ENCODE results near the gene ZNF423. TPM values are rescaled to one million over a fixed set of nuclear protein-coding genes. Genes with fewer than 3 reads are reported as not detected.

ZNF423 gene
- total and polyA plus RNA-seq, 9 of the 15 experiments (the other 6 are each of a cell fraction or from before 2014, with no cell fraction given), result not detected

DNA sequence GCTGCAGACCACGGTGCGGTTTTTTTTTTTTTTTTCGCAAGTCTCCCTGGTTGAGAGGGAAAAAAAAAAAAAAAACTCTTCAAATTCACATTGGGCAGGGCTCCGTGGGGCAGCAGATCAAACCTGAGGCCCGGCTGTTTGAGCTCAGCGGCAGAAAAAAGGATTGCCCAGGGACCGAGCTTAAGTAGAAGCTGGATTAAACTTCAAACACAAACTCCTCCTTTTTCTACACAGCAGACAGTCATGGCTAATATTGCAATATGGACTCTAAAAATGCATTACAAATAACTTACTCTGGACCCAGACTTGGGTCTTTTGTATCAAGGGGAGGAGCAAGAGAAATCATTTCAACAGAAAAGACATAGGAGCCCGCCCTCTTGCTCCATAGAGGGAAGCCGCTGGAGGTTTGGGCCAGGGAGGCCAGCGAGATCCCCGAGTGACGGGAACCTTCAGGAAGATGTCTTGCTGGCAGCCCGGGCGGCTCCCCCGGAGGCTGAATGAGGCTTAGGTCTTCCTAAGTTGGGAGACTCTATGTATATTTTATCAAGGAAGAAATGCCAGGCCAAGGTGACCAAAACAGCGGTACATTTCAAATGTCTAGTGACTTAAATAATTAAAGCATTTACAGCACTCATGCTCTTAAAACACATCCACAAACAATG, 167.7 kb downstream of the ZNF423 start:
- Histone ChIP-seq H3K27ac (ENCODE audit: extremely low read depth, low read depth, low read length) (no peak overlapping the region), H3K4me3 (no peak overlapping the region), H3K9ac (ENCODE audit: insufficient read depth in 1 of 2, low read depth in 2 of 2, low read length in 2 of 2) (no peak overlapping the region), H3K9me1 (ENCODE audit: control insufficient read depth, insufficient read depth, low read length) (no peaks in the 10 kb centered on the region), H3K4me1 (replicated peaks in 1 of 2; ENCODE audit: control insufficient read depth in 2 of 2, insufficient read depth in 2 of 2, low read length in 2 of 2) (no peaks in the 10 kb centered on the region), H3K79me2 (ENCODE audit: control insufficient read depth, insufficient read depth, low read length) (no peaks in the 10 kb centered on the region), H3K9me3 (replicated peaks; ENCODE audit: control insufficient read depth, insufficient read depth, low read depth, low read length) (no peaks in the 10 kb centered on the region), H3K36me3 (ENCODE audit: control insufficient read depth, insufficient read depth, low read length) (no peaks in the 10 kb centered on the region), H4K20me1 (replicated peaks; ENCODE audit: control insufficient read depth, insufficient read depth, low read length) (peaks cover 11% of the 10 kb centered on the region; the same call in 1 of the 2 replicates), H2AFZ (ENCODE audit: low read depth, low read length) (no peak overlapping the region), H3K4me2 (ENCODE audit: insufficient read depth, low read length) (no peak overlapping the region), H3K27me3 (ENCODE audit: control insufficient read depth in 2 of 2, insufficient read depth in 2 of 2, low read length in 2 of 2) (peaks cover 16 to 73% of the 10 kb centered on the region in 2 experiments)
- TF ChIP-seq RBM34 (IDR thresholded peaks at IDR 0.05; ENCODE audit: borderline replicate concordance, insufficient read depth, low read length), result no peak
- TF ChIP-seq GABPA (tag; conservative IDR thresholded peaks at IDR 0.05; ENCODE audit: low read depth), result no peak
- TF ChIP-seq, protein P1, sequence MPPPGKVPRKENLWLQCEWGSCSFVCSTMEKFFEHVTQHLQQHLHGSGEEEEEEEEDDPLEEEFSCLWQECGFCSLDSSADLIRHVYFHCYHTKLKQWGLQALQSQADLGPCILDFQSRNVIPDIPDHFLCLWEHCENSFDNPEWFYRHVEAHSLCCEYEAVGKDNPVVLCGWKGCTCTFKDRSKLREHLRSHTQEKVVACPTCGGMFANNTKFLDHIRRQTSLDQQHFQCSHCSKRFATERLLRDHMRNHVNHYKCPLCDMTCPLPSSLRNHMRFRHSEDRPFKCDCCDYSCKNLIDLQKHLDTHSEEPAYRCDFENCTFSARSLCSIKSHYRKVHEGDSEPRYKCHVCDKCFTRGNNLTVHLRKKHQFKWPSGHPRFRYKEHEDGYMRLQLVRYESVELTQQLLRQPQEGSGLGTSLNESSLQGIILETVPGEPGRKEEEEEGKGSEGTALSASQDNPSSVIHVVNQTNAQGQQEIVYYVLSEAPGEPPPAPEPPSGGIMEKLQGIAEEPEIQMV (tag; conservative IDR thresholded peaks at IDR 0.05; ENCODE audit: low read depth), result no peak
- no peak for TF ChIP-seq ZNF717 (CRISPR knock-in tag; IDR thresholded peaks at IDR 0.05)
- TF ChIP-seq, protein P2, sequence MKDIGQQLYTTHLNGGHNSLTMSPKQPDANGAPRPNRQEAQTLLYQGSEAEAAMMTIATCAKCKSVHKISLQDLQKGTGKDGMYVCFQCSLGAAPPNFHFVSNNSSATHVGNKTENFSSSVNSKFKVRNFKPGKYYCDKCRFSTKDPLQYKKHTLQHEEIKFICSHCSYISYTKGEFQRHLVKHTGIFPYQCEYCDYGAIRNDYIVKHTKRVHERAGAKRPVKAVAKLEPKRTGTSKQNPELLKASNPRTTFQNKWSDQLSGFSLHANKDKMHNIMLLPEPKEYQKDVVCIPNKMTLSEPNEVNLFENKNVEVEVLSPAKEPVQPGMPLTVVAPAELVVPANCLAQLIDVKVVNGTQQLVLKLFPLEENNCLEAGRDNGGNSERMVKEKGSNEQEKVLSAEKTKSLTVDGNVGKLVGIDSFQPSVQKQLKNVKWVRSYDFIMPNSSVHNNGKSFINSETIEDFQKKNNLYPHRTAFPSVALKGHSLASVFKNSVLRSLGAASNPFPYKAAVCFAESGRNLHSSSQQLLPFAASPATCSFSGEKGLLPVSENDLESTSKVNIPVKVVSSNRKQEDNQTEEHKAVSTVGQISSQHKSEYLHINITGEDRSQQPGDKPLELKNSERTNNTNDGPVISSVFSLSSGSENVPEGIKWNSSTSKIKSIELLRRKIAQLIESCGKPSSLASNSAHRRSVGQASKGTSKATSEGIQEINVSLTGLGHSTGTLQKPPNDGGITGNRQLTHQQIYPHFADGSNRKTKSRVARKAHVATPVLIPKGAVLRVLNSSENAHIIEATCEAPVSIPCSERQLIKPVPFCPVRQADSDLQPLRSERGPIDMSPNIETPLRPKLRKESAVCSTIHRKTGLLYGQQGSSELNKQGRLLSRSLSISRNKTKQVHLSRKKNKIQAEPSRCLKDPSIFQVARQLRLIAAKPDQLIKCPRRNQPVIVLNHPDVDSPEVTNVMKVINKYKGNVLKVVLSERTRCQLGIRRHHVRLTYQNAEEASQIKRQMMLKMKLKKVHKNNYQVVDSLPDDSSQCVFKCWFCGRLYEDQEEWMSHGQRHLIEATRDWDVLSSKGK (CRISPR knock-in tag; IDR thresholded peaks at IDR 0.05), result no peak
- TF ChIP-seq ZNF75A (CRISPR knock-in tag; IDR thresholded peaks at IDR 0.05), result no peak
- TF ChIP-seq, protein P3, sequence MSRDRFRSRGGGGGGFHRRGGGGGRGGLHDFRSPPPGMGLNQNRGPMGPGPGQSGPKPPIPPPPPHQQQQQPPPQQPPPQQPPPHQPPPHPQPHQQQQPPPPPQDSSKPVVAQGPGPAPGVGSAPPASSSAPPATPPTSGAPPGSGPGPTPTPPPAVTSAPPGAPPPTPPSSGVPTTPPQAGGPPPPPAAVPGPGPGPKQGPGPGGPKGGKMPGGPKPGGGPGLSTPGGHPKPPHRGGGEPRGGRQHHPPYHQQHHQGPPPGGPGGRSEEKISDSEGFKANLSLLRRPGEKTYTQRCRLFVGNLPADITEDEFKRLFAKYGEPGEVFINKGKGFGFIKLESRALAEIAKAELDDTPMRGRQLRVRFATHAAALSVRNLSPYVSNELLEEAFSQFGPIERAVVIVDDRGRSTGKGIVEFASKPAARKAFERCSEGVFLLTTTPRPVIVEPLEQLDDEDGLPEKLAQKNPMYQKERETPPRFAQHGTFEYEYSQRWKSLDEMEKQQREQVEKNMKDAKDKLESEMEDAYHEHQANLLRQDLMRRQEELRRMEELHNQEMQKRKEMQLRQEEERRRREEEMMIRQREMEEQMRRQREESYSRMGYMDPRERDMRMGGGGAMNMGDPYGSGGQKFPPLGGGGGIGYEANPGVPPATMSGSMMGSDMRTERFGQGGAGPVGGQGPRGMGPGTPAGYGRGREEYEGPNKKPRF (IDR thresholded peaks at IDR 0.05; ENCODE audit: low read depth, low read length), result no peak
- no peak for TF ChIP-seq DMBX1 (CRISPR knock-in tag; IDR thresholded peaks at IDR 0.05; ENCODE audit: borderline replicate concordance)
- no peak for TF ChIP-seq TCF7L2 (IDR thresholded peaks at IDR 0.05; ENCODE audit: low read depth, low read length)
- no peak for TF ChIP-seq IFI16 (CRISPR knock-in tag; IDR thresholded peaks at IDR 0.05)
- TF ChIP-seq RBM14 (IDR thresholded peaks at IDR 0.05; ENCODE audit: borderline replicate concordance, insufficient read depth, low read depth, low read length), result no peak
- TF ChIP-seq FOXA1 (IDR thresholded peaks at IDR 0.05; ENCODE audit: borderline replicate concordance), result no peak
- TF ChIP-seq XRCC4 (IDR thresholded peaks at IDR 0.05; ENCODE audit: extremely low read depth, insufficient read depth, insufficient read length), result no peak
- ChIA-PET POLR2A (interaction anchor here (0.7 kb wide), 2 partner anchors 40 to 223 kb away, joined by 3 to 4 read pairs; no protein-coding TSS in a partner anchor), CTCF (ENCODE audit: low intra/inter-chr PET ratio) (no interaction called here)
- in situ Hi-C loops (cut with MboI) (no loop called here), intact Hi-C loops (cut with micrococcal nuclease) (no loop called here)
- DNase-seq (ENCODE audit: extremely low read depth in 1 of 4, low spot score in 3 of 4) (no peak), FAIRE-seq (no peak), ATAC-seq (no peak)
- under 1% methylated on average over 16 of the region's 16 CpGs for WGBS (ENCODE audit: insufficient coverage, low coverage, missing lambda C conversion rate)
- BruUV-seq (replicated peaks), result no TSS peak
